ENCODE measurements around the gene MGMT. TPM values are rescaled to one million over a fixed set of nuclear protein-coding genes. Genes with fewer than 3 reads are reported as not detected.

Gene MGMT
- total and polyA plus RNA-seq, 8 donors, result 1.2 to 37.8 (median 21.3) TPM

GRCh38 chr10:129601737-129602136, 134.7 kb downstream of the MGMT start:
- intact Hi-C loops (cut with DNase I; ENCODE audit: low total_unique reads), result no loop called here
- Histone ChIP-seq H3K4me1 (no peaks in the 10 kb centered on the region), H3K27me3 (no peaks in the 10 kb centered on the region), H3K9me3 (no peaks in the 10 kb centered on the region), H3K36me3 (no peaks in the 10 kb centered on the region), H3K27ac (no peak overlapping the region), H3K4me3 (no peak overlapping the region)
- TF ChIP-seq EP300 (IDR thresholded peaks at IDR 0.05) (no peak), POLR2AphosphoS5 (IDR thresholded peaks at IDR 0.05) (no peak), POLR2A (IDR thresholded peaks at IDR 0.05) (no peak)
- TF ChIP-seq, protein P1, sequence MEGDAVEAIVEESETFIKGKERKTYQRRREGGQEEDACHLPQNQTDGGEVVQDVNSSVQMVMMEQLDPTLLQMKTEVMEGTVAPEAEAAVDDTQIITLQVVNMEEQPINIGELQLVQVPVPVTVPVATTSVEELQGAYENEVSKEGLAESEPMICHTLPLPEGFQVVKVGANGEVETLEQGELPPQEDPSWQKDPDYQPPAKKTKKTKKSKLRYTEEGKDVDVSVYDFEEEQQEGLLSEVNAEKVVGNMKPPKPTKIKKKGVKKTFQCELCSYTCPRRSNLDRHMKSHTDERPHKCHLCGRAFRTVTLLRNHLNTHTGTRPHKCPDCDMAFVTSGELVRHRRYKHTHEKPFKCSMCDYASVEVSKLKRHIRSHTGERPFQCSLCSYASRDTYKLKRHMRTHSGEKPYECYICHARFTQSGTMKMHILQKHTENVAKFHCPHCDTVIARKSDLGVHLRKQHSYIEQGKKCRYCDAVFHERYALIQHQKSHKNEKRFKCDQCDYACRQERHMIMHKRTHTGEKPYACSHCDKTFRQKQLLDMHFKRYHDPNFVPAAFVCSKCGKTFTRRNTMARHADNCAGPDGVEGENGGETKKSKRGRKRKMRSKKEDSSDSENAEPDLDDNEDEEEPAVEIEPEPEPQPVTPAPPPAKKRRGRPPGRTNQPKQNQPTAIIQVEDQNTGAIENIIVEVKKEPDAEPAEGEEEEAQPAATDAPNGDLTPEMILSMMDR (IDR thresholded peaks at IDR 0.05), result no peak
- no peak for DNase-seq
- WGBS, 5 donors, result 80 to 94% (median 90%) methylated on average over 10 of the region's 10 CpGs

DNA sequence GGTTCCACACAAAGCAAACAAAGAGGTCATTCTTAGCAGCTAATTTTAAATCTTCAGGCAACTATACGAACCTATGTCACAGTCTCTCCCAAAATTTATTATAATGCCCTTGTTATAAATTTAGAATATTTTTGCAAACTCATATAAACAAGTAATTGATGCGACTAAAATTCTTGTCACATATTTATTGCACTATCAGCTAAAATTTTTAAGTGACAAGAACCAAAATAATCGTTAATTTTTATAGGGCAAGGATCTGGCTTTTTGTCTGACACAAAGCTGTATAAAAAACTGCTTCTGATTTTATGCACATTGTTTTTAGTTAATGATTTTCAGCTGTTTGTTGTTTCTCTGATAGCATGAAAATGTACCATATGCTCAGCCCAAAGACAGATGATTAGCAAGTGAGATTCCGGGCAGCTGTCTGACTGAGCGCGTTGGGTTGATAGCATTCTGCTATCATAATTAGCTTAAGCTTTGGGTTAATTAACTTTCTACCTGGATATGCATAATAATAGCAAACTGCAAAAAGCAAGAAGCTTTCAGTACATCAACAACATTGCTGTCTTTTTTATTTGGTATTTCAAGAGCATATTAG, 136.0 kb downstream of the MGMT start:
- DNase-seq, result no peak
- Histone ChIP-seq H3K9me3 (no peaks in the 10 kb centered on the region), H3K4me3 (no peak overlapping the region), H3K36me3 (no peaks in the 10 kb centered on the region), H3K27ac (no peak overlapping the region), H3K4me1 (no peaks in the 10 kb centered on the region), H3K27me3 (no peaks in the 10 kb centered on the region)
- TF ChIP-seq POLR2A (IDR thresholded peaks at IDR 0.05), result no peak
- TF ChIP-seq, protein P1 (IDR thresholded peaks at IDR 0.05), result no peak
- TF ChIP-seq EP300 (IDR thresholded peaks at IDR 0.05), result no peak
- TF ChIP-seq POLR2AphosphoS5 (IDR thresholded peaks at IDR 0.05), result no peak
- WGBS, 5 donors, result 85 to 90% (median 87%) methylated on average over 6 of the region's 6 CpGs
- intact Hi-C loops (cut with DNase I; ENCODE audit: low total_unique reads), result no loop called here

- TF ChIP-seq, protein P1 (IDR thresholded peaks at IDR 0.05), result no peak
- no peak for TF ChIP-seq EP300 (IDR thresholded peaks at IDR 0.05)
- TF ChIP-seq POLR2A (IDR thresholded peaks at IDR 0.05), result no peak
- no peak for TF ChIP-seq POLR2AphosphoS5 (IDR thresholded peaks at IDR 0.05)
- intact Hi-C loops (cut with DNase I; ENCODE audit: low total_unique reads), result no loop called here
- Histone ChIP-seq H3K4me3 (no peak overlapping the region), H3K27me3 (no peaks in the 10 kb centered on the region), H3K27ac (no peak overlapping the region), H3K36me3 (no peaks in the 10 kb centered on the region), H3K4me1 (no peaks in the 10 kb centered on the region), H3K9me3 (no peaks in the 10 kb centered on the region)
- 60 to 79% (median 64%) methylated on average over 7 to 10 of the region's 10 CpGs for WGBS, 5 donors
- no peak for DNase-seq
Measured at GRCh38 chr10:129604333-129605032, 137.4 kb downstream of the MGMT start.

DNA sequence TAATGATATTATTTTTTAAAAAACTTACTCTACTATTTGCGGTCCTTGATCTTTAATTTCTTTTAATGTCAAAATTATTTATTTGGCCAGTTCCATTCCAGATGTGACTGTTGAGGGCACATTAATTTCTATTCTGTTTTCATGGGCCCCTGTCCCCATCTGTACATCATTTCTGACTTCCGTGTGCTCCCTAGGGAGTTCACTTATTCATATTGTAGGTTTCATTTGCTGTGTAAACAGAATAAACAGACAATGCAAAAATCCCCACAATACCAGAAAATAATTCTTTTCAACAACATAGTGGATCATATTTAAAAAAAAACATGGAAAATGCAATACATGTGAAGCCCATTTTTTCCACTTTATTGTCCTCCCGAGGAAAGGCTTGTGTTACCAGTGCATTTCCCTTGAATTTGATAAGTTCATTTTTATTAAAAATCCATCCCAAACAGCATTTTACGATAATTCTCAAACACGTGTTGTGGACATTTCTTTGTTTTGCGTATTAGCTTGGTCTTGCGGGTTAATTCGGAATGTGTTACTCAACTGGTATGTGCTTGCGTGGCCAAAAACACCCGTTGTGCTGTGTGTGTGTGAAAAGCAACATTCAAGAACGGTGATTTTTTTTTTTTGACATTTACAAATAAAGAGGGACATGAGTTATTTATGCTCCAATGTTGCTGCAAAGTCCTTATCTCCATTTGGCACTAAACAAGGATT, 138.4 kb downstream of the MGMT start:
- H3K27ac ChIP-seq, result peak overlapping the region in 1 of 5 donors; percentile 49
- H3K4me3 ChIP-seq, result no peak overlapping the region
- no peaks in the 10 kb centered on the region for H3K36me3 ChIP-seq
- 86 to 91% (median 90%) methylated on average over 11 of the region's 11 CpGs for WGBS, 5 donors
- no peaks in the 10 kb centered on the region for H3K27me3 ChIP-seq
- no peaks in the 10 kb centered on the region for H3K4me1 ChIP-seq
- intact Hi-C loops (cut with DNase I; ENCODE audit: low total_unique reads), result no loop called here
- no peaks in the 10 kb centered on the region for H3K9me3 ChIP-seq
- DNase-seq, result no peak
- TF ChIP-seq POLR2AphosphoS5 (IDR thresholded peaks at IDR 0.05), result no peak
- no peak for TF ChIP-seq EP300 (IDR thresholded peaks at IDR 0.05)
